RPMI8226 (cell line): ENCODE results near the gene CBLB.

Source experiments
- DNase-seq: peaks from one replicate; pipeline ENCODE4 v3.0.0-alpha.2; 2015

The CBLB gene

GRCh38 chr3:105845488-105845887 is 23.3 kb downstream of the CBLB start:
- DNase-seq, result no peak

GRCh38 chr3:105844704-105845103 is 24.1 kb downstream of the CBLB start:
- DNase-seq, result no peak

- no peak for DNase-seq
Measured at GRCh38 chr3:105843994-105844393, 24.8 kb downstream of the CBLB start.

GRCh38 chr3:105842943-105843342 is 25.9 kb downstream of the CBLB start:
- DNase-seq, result no peak

- no peak for DNase-seq
Measured at GRCh38 chr3:105842449-105842848, 26.4 kb downstream of the CBLB start.

GRCh38 chr3:105837947-105838346 is 30.9 kb downstream of the CBLB start:
- DNase-seq, result no peak

- peak; percentile 38 for DNase-seq
Measured at GRCh38 chr3:105837143-105837740, 31.6 kb downstream of the CBLB start.

GRCh38 chr3:105836533-105836932 is 32.3 kb downstream of the CBLB start:
- no peak for DNase-seq

- DNase-seq, result no peak
Measured at GRCh38 chr3:105835606-105836005, 33.2 kb downstream of the CBLB start.

- DNase-seq, result no peak
Measured at GRCh38 chr3:105834768-105835167, 34.0 kb downstream of the CBLB start.

GRCh38 chr3:105832644-105833043 is 36.2 kb downstream of the CBLB start:
- DNase-seq, result no peak

GRCh38 chr3:105830836-105831235 is 38.0 kb downstream of the CBLB start:
- DNase-seq, result no peak

GRCh38 chr3:105829871-105830622 is 38.8 kb downstream of the CBLB start:
- no peak for DNase-seq

- DNase-seq, result no peak
Measured at GRCh38 chr3:105829229-105829628, 39.6 kb downstream of the CBLB start.

GRCh38 chr3:105828703-105829102 is 40.1 kb downstream of the CBLB start:
- no peak for DNase-seq

- DNase-seq, result no peak
Measured at GRCh38 chr3:105827959-105828358, 40.9 kb downstream of the CBLB start.

- DNase-seq, result no peak
Measured at GRCh38 chr3:105826778-105827634, 41.8 kb downstream of the CBLB start.

GRCh38 chr3:105824129-105824528 is 44.7 kb downstream of the CBLB start:
- DNase-seq, result no peak

GRCh38 chr3:105823149-105823867 is 45.5 kb downstream of the CBLB start:
- DNase-seq, result no peak

GRCh38 chr3:105822171-105823123 is 46.4 kb downstream of the CBLB start:
- DNase-seq, result no peak

GRCh38 chr3:105821433-105821832 is 47.4 kb downstream of the CBLB start:
- no peak for DNase-seq

GRCh38 chr3:105816833-105817232 is 52.0 kb downstream of the CBLB start:
- DNase-seq, result no peak
